NCI-H2029 (cell line): Measurements from ENCODE around the gene KRTAP3-1.
"Not testable (repeated sequence)": the region's sequence is repeated elsewhere in the genome, so short reads cannot be mapped to it uniquely, and the experiment has no call there.

Source experiments
- DNase-seq: peaks from one replicate; lab custom pipeline; 2025; lab: John Stamatoyannopoulos, UW

KRTAP3-1 gene

DNA sequence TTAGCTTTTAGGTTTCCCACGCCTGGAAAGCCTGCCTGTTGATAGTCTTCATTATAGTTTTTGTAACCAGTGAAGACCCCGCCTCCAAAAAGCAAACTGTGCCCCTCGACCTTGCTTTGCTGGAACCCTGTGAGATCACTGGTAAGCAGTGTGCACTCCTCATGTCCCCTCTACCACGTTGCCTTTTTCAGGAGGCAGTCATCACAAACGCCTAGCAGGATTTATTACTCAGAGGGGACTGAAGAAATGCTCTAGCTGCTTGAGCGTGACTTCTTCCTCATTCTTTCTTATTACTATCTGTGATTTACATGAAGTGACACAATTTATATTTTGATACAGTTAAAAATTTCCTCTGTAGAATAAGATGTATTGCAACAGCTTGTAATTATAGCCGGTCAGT, 6.5 kb upstream of the KRTAP3-1 start:
- no peak for DNase-seq

DNA sequence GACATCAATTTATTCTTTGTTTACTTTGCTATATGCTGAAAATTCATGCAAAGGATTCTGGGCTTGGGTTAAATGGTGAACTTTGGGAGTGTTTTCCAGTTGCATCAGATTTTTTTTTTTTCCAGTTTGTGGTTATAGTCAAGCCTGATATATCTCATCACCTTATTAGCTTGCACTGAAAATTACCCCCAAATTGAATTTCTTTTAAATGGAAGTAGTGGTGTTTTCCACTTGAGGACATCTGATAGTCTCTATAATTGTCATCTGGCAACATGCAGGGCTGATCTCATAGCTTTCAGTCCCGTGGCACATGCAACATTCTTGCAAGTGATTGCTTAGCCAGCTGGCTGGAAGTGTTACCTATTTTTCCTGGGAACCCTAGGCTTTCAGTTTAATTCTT, 4.7 kb upstream of the KRTAP3-1 start:
- peak; percentile 63 for DNase-seq

GRCh38 chr17:41013181-41013580, 4.3 kb upstream of the KRTAP3-1 start:
- DNase-seq, result no peak

- peak; percentile 15 for DNase-seq
Observed at GRCh38 chr17:41012326-41013120, 3.6 kb upstream of the KRTAP3-1 start.

- DNase-seq, result no peak
Observed at GRCh38 chr17:41010441-41010840, 1.5 kb upstream of the KRTAP3-1 start.

GRCh38 chr17:41009936-41010335, 1.0 kb upstream of the KRTAP3-1 start:
- DNase-seq, result no peak

DNA sequence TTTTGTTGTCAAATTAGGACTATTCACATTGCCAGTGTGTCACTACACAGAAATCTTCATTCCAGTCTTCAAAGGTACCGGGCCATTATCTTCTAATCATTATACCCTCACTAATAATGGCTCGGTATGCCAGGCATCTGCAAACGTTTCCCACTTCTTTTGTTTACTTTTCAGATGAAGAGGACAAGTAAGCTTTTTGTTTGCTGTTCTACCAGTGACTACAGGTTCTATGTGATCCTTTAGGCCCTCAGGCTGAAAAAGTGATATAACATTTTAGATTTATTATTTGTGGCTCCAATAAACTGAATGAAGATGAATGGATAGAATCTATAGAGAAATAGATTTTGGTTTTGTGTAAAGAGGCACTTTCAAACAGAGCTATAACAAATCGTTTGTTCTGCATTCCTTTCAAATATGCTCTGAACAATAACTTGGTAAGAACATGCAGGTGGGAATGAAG, 403 bp upstream of the KRTAP3-1 start:
- no peak for DNase-seq

DNA sequence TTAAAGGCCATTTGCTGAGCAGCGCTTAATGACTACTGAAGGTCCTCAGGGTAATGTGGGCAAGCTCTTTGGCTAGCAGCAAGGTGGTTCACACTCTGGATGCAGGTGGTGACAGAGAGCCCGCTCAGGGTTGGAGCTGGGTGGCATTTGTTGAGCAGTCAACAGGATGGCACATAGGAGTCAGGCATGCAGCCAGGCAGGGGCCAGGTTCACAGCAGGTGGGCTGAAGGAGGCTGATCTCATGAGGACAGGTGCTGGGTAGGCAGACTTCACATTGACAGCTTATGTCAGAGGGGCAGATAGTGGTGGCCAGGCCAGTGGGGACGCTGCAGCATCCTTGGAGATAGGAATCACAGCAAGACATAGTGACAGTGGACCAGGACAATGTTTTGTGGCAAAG, 4.5 kb downstream of the KRTAP3-1 start:
- DNase-seq, result peak; percentile 82

GRCh38 chr17:41003926-41004325, 5.0 kb downstream of the KRTAP3-1 start:
- DNase-seq, result no peak

GRCh38 chr17:41002814-41003213, 6.1 kb downstream of the KRTAP3-1 start:
- DNase-seq, result no peak

DNA sequence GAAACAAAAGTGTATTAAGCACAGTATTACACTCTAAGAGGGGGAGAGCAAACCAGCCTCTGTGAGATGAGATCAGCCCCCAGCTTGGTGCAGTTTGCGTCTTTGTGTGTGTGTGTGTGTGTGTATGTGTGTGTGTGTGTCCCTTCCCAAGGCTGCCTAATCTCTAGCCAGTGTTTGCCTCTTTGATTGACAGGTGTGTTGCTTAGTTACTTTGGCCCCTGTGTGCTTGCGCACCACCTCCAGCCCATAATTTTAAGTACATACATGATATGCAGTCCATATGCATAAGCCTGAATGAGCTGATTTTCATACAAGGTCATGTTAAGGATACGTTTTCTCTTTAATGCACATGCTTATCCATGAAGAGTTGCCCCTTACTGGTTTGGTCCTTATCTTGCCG, 7.1 kb downstream of the KRTAP3-1 start:
- DNase-seq, result no peak

DNA sequence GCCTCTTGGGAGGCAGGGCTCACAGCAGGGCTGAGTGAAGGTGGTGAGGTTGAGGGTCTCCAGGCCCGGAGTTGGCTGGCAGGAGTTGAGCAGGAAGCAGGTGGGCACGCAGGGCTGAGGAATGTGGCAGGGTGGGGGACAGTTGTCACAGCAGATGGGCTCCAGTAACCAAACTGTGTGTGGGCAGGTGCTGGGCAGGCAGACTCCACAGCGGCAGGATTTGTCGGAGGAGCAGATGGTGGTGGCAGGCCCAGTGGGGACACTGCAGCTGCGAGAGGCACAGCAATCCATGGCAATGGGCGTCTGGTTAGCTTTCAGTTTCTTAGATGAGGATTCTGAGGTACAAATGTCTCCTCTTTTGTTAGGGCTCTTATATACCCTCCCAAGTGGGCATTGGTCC, 9.4 kb downstream of the KRTAP3-1 start, which contains the start of gene KRTAP3-2:
Gene KRTAP3-2, minus strand, starts transcription at position 344 of the 400 bp plus-strand sequence. Its CDS starts 53 bp downstream, at position 291.
- not testable (repeated sequence) for DNase-seq

- DNase-seq, result no peak
Observed at GRCh38 chr17:40997361-40997760, 11.6 kb downstream of the KRTAP3-1 start.

DNA sequence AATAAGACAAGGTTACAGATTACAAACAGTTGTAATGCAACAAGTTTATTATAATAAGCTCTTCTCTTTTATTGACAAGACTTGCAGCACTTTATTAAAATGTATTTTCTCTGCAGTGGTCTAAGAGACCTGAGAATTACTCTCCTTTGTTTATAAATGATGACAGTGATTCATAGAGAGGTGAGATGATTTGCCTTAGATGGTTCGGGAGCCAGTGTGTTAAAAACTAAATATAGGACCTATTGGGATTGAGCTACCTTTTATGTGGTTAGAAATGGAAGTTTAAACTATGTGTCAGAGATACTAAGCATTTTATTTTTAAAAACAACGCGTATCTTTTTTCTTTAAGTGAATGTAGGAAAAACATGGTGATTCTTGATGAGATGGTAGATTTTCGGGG, 12.1 kb downstream of the KRTAP3-1 start:
- DNase-seq, result no peak

- DNase-seq, result no peak
Observed at GRCh38 chr17:40995116-40995515, 13.8 kb downstream of the KRTAP3-1 start.

DNA sequence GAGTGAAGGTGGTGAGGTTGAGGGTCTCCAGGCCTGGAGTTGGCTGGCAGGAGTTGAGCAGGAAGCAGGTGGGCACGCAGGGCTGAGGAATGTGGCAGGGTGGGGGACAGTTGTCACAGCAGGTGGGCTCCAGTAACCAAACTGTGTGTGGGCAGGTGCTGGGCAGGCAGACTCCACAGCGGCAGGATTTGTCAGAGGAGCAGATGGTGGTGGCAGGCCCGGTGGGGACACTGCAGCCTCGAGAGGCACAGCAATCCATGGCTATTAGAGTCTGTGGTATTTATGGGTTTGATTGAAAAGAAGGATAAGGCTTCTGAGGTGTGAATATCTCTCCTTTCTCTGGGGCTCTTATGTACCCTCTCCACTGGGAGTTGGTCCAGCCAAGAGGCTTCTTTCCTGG, 15.1 kb downstream of the KRTAP3-1 start, which contains the start of gene KRTAP3-3:
Gene KRTAP3-3, minus strand, starts transcription at position 326 of the 400 bp plus-strand sequence. Its CDS starts 67 bp downstream, at position 259.
- DNase-seq, result no peak

DNA sequence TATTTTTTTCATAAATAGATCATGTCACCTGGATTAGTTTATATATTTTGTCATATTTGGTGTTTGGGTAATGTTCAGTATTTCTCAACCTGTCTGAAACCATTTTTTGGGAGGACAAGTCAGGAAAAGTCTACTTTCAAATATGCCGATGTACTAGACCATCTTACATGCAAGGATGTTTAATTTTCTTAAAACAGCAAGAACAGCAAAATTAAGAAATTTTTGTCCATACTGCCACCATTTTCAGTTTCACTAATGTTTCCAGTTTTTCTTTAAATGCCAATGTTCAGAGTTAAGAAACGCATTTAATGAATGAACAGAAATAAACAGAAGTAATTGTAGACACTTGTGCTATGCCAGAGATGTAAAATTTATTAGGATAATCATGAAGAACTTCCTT, 15.8 kb downstream of the KRTAP3-1 start:
- no peak for DNase-seq

- no peak for DNase-seq
Observed at GRCh38 chr17:40992666-40993065, 16.3 kb downstream of the KRTAP3-1 start.

- DNase-seq, result no peak
Observed at GRCh38 chr17:40986920-40987319, 22.0 kb downstream of the KRTAP3-1 start.

DNA sequence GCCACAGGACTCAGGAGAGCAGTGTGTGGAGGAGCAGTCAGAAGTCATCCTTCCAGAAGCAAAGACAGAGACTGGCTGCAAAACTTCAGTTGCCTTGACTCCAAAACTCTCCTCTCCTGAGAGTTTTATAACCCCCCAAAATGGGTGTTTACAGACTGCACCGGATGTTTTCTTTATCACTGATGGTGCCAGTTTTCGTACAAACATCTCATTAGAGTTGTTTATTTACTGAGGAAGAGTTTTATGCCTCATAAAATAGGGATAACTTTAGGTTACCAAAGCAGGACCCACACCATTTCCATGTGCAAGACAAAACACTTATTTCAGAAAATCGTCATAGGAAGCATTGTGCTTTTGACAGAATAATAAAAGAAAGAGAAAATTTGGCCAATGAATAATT, 24.7 kb downstream of the KRTAP3-1 start, which contains the start of gene KRT40:
Gene KRT40, minus strand, starts transcription at position 101 of the 400 bp plus-strand sequence. Its CDS starts 53 bp downstream, at position 48.
- DNase-seq, result no peak

- DNase-seq, result no peak
Observed at GRCh38 chr17:40981115-40981514, 27.8 kb downstream of the KRTAP3-1 start.

DNA sequence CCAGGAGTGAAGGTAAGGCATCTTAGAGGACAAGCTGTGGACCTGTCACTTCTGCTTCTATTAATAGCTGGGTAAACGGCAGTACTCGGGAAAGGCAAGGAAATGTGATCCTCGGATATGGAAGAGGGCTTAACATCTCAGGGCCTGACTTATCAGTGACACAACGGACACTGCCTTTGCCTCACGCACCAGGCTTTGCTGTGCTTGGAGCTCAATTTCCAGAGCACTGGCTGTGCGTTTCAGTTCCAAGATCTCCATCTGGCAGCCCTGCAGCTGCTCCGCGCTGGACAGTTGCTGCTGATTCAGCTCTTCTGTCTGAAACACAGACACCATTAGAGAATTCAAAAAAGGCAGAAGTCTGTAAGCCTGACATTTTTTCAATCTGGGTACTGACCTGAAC, 28.3 kb downstream of the KRTAP3-1 start:
- DNase-seq, result no peak

DNA sequence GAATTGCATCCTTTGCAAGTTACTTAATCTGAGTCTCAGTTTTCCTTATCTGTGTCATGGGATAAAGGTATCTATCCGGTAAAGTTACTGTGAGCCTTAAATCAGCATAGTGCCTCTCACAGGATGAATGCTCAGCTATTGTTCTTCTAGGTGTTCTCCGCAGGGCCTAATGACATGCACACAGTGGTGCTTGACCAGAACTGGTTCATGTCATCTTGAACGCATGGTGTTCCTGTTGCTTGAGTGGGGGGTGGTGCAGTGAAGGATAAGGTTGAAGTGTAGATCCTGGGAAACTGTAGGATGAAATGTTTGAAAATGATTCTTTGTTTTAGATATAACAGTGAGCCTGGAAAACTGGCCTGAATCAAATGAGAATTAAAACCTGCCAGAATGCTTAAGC, 28.8 kb downstream of the KRTAP3-1 start:
- DNase-seq, result no peak
